MM.1S (cell line): ENCODE data around the gene ZNF385D.

ENCODE experiments used
- DNase-seq: peaks from one replicate; pipeline ENCODE4 v3.0.0-alpha.2; 2015
- H2AFZ ChIP-seq: fragments of 300-600 bp; sonication (generic); 2 replicates; pipeline ENCODE4 v1.6.0; 2016; ENCODE audit warnings: antibody characterized with exemption, low read length
- H3F3A ChIP-seq: fragments of 300-600 bp; sonication (generic); 2 replicates; pipeline ENCODE4 v1.6.1; 2016; ENCODE audit warnings: mild to moderate bottlenecking, antibody characterized with exemption, low read length, moderate library complexity, mixed read lengths; ENCODE audit not compliant: insufficient read depth
- H3K27ac ChIP-seq: fragments of 300-600 bp; sonication (generic); 2 replicates; pipeline ENCODE4 v1.5.1; 2016; ENCODE audit warnings: mild to moderate bottlenecking, low read length
- H3K27me3 ChIP-seq: fragments of 300-600 bp; sonication (generic); replicated peaks from 2 replicates; pipeline ENCODE4 v1.6.0; 2016; ENCODE audit warnings: low read length; ENCODE audit not compliant: insufficient read depth
- H3K36me3 ChIP-seq: fragments of 300-600 bp; sonication (generic); replicated peaks from 2 replicates; pipeline ENCODE4 v1.6.1; 2016; ENCODE audit warnings: mild to moderate bottlenecking, low read length, mixed read lengths; ENCODE audit not compliant: insufficient read depth
- H3K4me1 ChIP-seq: fragments of 300-600 bp; sonication (generic); 2 replicates; pipeline ENCODE4 v1.6.1; 2016; ENCODE audit warnings: low read length, mixed read lengths
- H3K4me2 ChIP-seq: fragments of 300-600 bp; sonication (generic); 2 replicates; pipeline ENCODE4 v1.6.0; 2016; ENCODE audit warnings: low read depth, low read length
- H3K4me3 ChIP-seq: fragments of 300-600 bp; sonication (generic); 2 replicates; pipeline ENCODE4 v1.5.1; 2016; ENCODE audit warnings: low read length, mixed read lengths
- H3K79me2 ChIP-seq: fragments of 300-600 bp; sonication (generic); 2 replicates; pipeline ENCODE4 v1.6.1; 2016; ENCODE audit warnings: mixed run types, low read length, mixed read lengths
- H3K9ac ChIP-seq: fragments of 300-600 bp; sonication (generic); 2 replicates; pipeline ENCODE4 v1.6.1; 2016; ENCODE audit warnings: low read length, mixed read lengths
- H3K9me2 ChIP-seq: fragments of 300-600 bp; sonication (generic); replicated peaks from 2 replicates; pipeline ENCODE4 v1.6.1; 2016; ENCODE audit warnings: mild to moderate bottlenecking, low read length, mixed read lengths; ENCODE audit not compliant: insufficient read depth
- H3K9me3 ChIP-seq: fragments of 300-600 bp; sonication (generic); replicated peaks from 2 replicates; pipeline ENCODE4 v1.6.1; 2016; ENCODE audit warnings: mild to moderate bottlenecking, low read length, mixed read lengths; ENCODE audit not compliant: insufficient read depth
- H4K20me1 ChIP-seq: fragments of 300-600 bp; sonication (generic); 2 replicates; pipeline ENCODE4 v1.6.1; 2016; ENCODE audit warnings: mild to moderate bottlenecking, low read length, moderate library complexity, mixed read lengths; ENCODE audit not compliant: insufficient read depth
- CTCF ChIP-seq: fragments of 300-600 bp; sonication (generic); IDR thresholded peaks from 2 replicates; pipeline ENCODE4 v1.5.1; 2016; ENCODE audit warnings: antibody characterized with exemption, low read length, mixed read lengths
- EZH2 ChIP-seq: fragments of 300-600 bp; sonication (generic); optimal IDR thresholded peaks from 2 replicates; pipeline ENCODE3; 2017; ENCODE audit warnings: low read depth, mild to moderate bottlenecking, antibody characterized with exemption, low read length, mixed read lengths
- EZH2phosphoT487 ChIP-seq: fragments of 300-600 bp; sonication (generic); IDR thresholded peaks from 2 replicates; pipeline ENCODE4 v1.6.1; 2018; ENCODE audit warnings: antibody characterized with exemption, low read length

ZNF385D gene

DNA sequence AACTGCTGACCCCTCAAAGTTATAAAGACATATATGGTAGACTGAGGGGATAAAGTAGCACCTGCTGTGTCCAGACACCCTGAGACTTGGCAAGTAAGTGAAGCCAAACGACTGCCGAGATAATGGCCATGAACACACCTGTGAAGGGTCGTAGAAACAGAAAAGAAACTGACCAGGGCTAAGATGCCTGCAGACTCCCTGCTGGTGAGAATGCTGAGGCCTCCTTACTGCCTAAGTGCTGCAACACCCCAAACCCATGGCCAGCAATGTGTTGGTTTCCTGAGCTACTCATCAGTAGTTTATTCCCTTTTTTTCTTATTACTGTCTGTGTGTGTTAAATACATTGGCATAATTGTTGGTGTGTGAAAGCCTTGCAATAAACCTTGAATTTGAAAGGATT lies 233.8 kb downstream of the ZNF385D start:
- no peaks in the 10 kb centered on the region for H3K4me1 ChIP-seq
- H3K9me2 ChIP-seq: no peaks in the 10 kb centered on the region
- no peaks in the 10 kb centered on the region for H3K36me3 ChIP-seq
- no peak for DNase-seq
- H3K4me2 ChIP-seq: no peak overlapping the region
- H3F3A ChIP-seq: no peaks in the 10 kb centered on the region
- no peaks in the 10 kb centered on the region for H3K27me3 ChIP-seq
- no peaks in the 10 kb centered on the region for H3K9me3 ChIP-seq
- H4K20me1 ChIP-seq: no peaks in the 10 kb centered on the region
- H3K4me3 ChIP-seq: no peak overlapping the region
- no peaks in the 10 kb centered on the region for H3K79me2 ChIP-seq
- H3K27ac ChIP-seq: no peak overlapping the region
- no peak overlapping the region for H2AFZ ChIP-seq
- H3K9ac ChIP-seq: no peak overlapping the region
- TF ChIP-seq EZH2 (no peak), EZH2phosphoT487 (no peak), CTCF (no peak)

DNA sequence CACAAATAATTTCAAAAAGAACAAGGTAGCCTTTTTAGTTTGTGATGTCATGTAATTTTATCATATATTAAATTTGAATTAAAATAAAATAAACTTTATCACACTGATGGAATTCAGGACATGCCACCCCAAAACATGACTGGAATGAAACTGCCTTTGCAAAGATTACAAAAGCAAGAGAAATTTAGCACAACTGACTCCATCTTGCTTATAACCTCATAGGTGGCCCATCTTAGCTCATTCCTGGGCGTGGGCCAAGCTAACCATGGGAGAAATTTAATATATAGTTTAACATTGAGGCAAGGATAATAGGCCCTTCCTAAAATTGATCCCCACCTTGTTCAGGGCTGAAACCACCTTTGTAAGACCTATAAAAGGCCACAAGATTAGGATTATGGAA lies 235.6 kb downstream of the ZNF385D start:
- Histone ChIP-seq H3K27me3 (no peaks in the 10 kb centered on the region), H3K27ac (no peak overlapping the region), H3K79me2 (no peaks in the 10 kb centered on the region), H4K20me1 (no peaks in the 10 kb centered on the region), H3K9me2 (no peaks in the 10 kb centered on the region), H3K9ac (no peak overlapping the region), H3K4me2 (no peak overlapping the region), H3K4me3 (no peak overlapping the region), H2AFZ (no peak overlapping the region), H3K4me1 (no peaks in the 10 kb centered on the region), H3K36me3 (no peaks in the 10 kb centered on the region), H3F3A (no peaks in the 10 kb centered on the region), H3K9me3 (no peaks in the 10 kb centered on the region)
- DNase-seq: no peak
- TF ChIP-seq EZH2phosphoT487 (no peak), EZH2 (no peak), CTCF (no peak)

- TF ChIP-seq CTCF (no peak), EZH2 (no peak), EZH2phosphoT487 (no peak)
- no peak overlapping the region for H3K4me2 ChIP-seq
- no peak overlapping the region for H3K9ac ChIP-seq
- no peak overlapping the region for H3K4me3 ChIP-seq
- DNase-seq: no peak
- H3K79me2 ChIP-seq: no peaks in the 10 kb centered on the region
- no peaks in the 10 kb centered on the region for H3K4me1 ChIP-seq
- no peaks in the 10 kb centered on the region for H3K9me3 ChIP-seq
- no peaks in the 10 kb centered on the region for H3F3A ChIP-seq
- H3K27ac ChIP-seq: no peak overlapping the region
- H3K27me3 ChIP-seq: no peaks in the 10 kb centered on the region
- H4K20me1 ChIP-seq: no peaks in the 10 kb centered on the region
- H2AFZ ChIP-seq: no peak overlapping the region
- H3K9me2 ChIP-seq: no peaks in the 10 kb centered on the region
- no peaks in the 10 kb centered on the region for H3K36me3 ChIP-seq
These were observed 241.1 kb downstream of the ZNF385D start for GRCh38 chr3:21509731-21510470.
